Trophoblast cell (in vitro differentiated cells and primary cell): ENCODE results near the gene ADCY5.

Experiments
- DNase-seq, 2 donors: peaks; one replicate each; pipeline ENCODE4 v3.0.0-alpha.2; 2016
- H2AFZ ChIP-seq: 2 replicates; pipeline ENCODE4 v1.6.1; 2013; ENCODE audit warnings: low read length, moderate library complexity, mild to moderate bottlenecking; ENCODE audit not compliant: insufficient read depth, poor library complexity
- H2AK5ac ChIP-seq: 2 replicates; pipeline ENCODE4 v1.6.1; 2013; ENCODE audit warnings: mild to moderate bottlenecking, low read length
- H2BK120ac ChIP-seq: 2 replicates; pipeline ENCODE4 v1.6.1; 2013; ENCODE audit warnings: low read length, mild to moderate bottlenecking, moderate library complexity; ENCODE audit not compliant: insufficient read depth, poor library complexity
- H2BK12ac ChIP-seq: 2 replicates; pipeline ENCODE4 v1.6.1; 2013; ENCODE audit warnings: mild to moderate bottlenecking, low read length, moderate library complexity
- H2BK5ac ChIP-seq: 2 replicates; pipeline ENCODE4 v1.6.1; 2013; ENCODE audit warnings: low read length, low read depth, moderate library complexity, mild to moderate bottlenecking; ENCODE audit not compliant: poor library complexity
- H3K14ac ChIP-seq: 2 replicates; pipeline ENCODE4 v1.6.1; 2013; ENCODE audit warnings: mild to moderate bottlenecking, low read length
- H3K18ac ChIP-seq: 2 replicates; pipeline ENCODE4 v1.6.1; 2013; ENCODE audit warnings: mild to moderate bottlenecking, low read length
- H3K23ac ChIP-seq: 2 replicates; pipeline ENCODE4 v1.6.1; 2013; ENCODE audit warnings: low read length
- H3K27ac ChIP-seq: 2 replicates; pipeline ENCODE4 v1.5.1; 2013; ENCODE audit warnings: low read depth, mild to moderate bottlenecking, inconsistent platforms, low read length, moderate library complexity
- H3K27me3 ChIP-seq: 2 replicates; pipeline ENCODE4 v1.6.1; 2013; ENCODE audit warnings: inconsistent platforms, mild to moderate bottlenecking, low read length, moderate library complexity; ENCODE audit not compliant: insufficient read depth
- H3K36me3 ChIP-seq, 2 experiments: 1 replicate in 1 of 2; 2 replicates in 1 of 2; pipeline ENCODE4 v1.6.1; 2013; ENCODE audit warnings: low read length in 2 of 2, mild to moderate bottlenecking in 2 of 2, moderate library complexity in 1 of 2; ENCODE audit not compliant: insufficient read depth in 2 of 2, control insufficient read depth in 1 of 2
- H3K4ac ChIP-seq: 2 replicates; pipeline ENCODE4 v1.6.1; 2013; ENCODE audit warnings: low read depth, mild to moderate bottlenecking, low read length, moderate library complexity
- H3K4me1 ChIP-seq, 2 experiments: 1 replicate in 1 of 2; 2 replicates in 1 of 2; pipeline ENCODE4 v1.6.1; 2013; ENCODE audit warnings: low read length in 2 of 2, mild to moderate bottlenecking in 2 of 2, moderate library complexity in 1 of 2; ENCODE audit not compliant: insufficient read depth in 2 of 2, control insufficient read depth in 1 of 2
- H3K4me2 ChIP-seq: 2 replicates; pipeline ENCODE4 v1.6.1; 2013; ENCODE audit warnings: inconsistent platforms, mild to moderate bottlenecking, low read length, moderate library complexity
- H3K4me3 ChIP-seq: 2 replicates; pipeline ENCODE4 v1.5.1; 2013; ENCODE audit warnings: mild to moderate bottlenecking, low read depth, low read length, inconsistent platforms
- H3K79me1 ChIP-seq: one replicate; pipeline ENCODE4 v1.6.1; 2013; ENCODE audit warnings: low read length
- H3K79me2 ChIP-seq: 2 replicates; pipeline ENCODE4 v1.6.1; 2013; ENCODE audit warnings: low read length, mild to moderate bottlenecking; ENCODE audit not compliant: control insufficient read depth, insufficient read depth, poor library complexity
- H3K9ac ChIP-seq: 2 replicates; pipeline ENCODE4 v1.6.1; 2013; ENCODE audit warnings: mild to moderate bottlenecking, low read length
- H3K9me3 ChIP-seq: 2 replicates; pipeline ENCODE4 v1.6.1; 2013; ENCODE audit warnings: low read depth, mild to moderate bottlenecking, control low read depth, inconsistent platforms, low read length; ENCODE audit not compliant: insufficient read depth
- H4K12ac ChIP-seq: 2 replicates; pipeline ENCODE4 v1.6.1; 2013; ENCODE audit warnings: low read depth, mild to moderate bottlenecking, low read length, moderate library complexity
- H4K8ac ChIP-seq: 2 replicates; pipeline ENCODE4 v1.6.1; 2013; ENCODE audit warnings: low read depth, mild to moderate bottlenecking, low read length, moderate library complexity
- H4K91ac ChIP-seq: one replicate; pipeline ENCODE4 v1.6.1; 2013; ENCODE audit warnings: low read depth, mild to moderate bottlenecking, low read length, moderate library complexity
- WGBS: extraction: QIAGEN DNeasy Blood & Tissue Kit; methylation state at CpG from one replicate; pipeline ENCODE4 v1.1.7; 2013; ENCODE audit warnings: missing lambda C conversion rate; ENCODE audit not compliant: insufficient read length, insufficient coverage; ENCODE audit errors: extremely low coverage; 5-methylcytosine and 5-hydroxymethylcytosine counted together

ADCY5 gene

DNA sequence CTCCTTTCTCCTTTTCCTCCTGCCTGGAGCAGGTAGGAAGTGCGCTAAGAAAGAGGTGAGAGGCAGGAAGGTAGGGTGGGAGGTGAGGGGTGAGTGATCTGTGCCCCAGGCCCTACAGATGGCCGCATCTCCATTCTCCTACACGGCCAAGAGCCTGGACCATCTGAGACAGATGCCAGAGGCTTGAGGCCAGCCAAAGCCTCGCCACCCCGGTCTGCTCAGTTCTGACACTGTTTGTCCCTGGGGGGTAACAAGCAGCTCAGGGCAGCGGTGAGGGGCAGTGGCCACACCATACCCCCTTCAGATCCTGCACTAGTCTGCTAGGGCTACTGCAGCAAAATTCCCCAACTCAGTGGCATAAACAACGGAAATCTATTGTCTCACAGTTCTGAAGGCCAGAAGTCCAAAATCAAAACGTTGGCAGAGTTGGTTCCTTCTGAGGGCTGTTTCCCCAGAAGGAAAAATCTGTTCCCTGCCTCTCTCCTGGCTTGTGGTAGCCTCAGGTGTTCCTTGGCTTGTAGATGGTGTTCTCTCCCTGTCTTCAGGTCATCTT, 28.4 kb downstream of the ADCY5 start:
- Histone ChIP-seq H4K12ac (no peak overlapping the region), H3K23ac (no peak overlapping the region), H3K9me3 (no peaks in the 10 kb centered on the region), H3K27me3 (no peaks in the 10 kb centered on the region), H3K4me3 (no peak overlapping the region), H3K14ac (no peak overlapping the region), H3K4me2 (no peak overlapping the region), H2BK5ac (no peak overlapping the region), H3K4ac (no peak overlapping the region), H3K79me2 (no peaks in the 10 kb centered on the region), H3K18ac (no peak overlapping the region), H4K91ac (no peak overlapping the region), H3K4me1 (no peaks in the 10 kb centered on the region), H2AK5ac (no peak overlapping the region), H3K9ac (no peak overlapping the region), H3K27ac (no peak overlapping the region), H2AFZ (no peak overlapping the region), H4K8ac (no peak overlapping the region), H2BK12ac (no peak overlapping the region), H3K36me3 (no peaks in the 10 kb centered on the region), H2BK120ac (no peak overlapping the region), H3K79me1 (no peaks in the 10 kb centered on the region)
- no peak for DNase-seq
- WGBS = no CpG with 5 or more reads among the region's 8 CpGs

DNA sequence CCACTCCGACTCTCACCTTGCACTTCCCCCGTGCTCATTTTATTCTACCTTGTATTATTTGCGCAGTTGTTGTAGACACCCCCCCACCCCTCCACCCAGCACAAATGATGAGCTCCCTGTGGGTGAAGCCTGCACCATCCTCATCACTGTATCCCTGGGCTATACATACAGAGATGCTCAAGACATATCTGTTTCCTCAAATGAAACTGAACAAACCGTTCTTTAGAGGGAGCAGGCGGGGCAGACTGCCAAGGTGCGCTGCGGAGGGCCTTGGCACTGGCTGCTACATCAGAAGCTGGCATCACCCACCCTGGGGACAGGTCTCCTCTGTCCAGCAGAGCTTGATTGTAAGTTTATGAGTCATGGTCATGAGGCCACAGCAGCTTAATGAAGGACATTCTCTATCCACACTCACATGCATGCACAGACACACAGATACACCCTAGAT, 29.0 kb downstream of the ADCY5 start:
- H3K9me3 ChIP-seq = no peaks in the 10 kb centered on the region
- H4K12ac ChIP-seq = no peak overlapping the region
- DNase-seq = no peak
- no peak overlapping the region for H2BK120ac ChIP-seq
- no peak overlapping the region for H3K23ac ChIP-seq
- no peak overlapping the region for H3K27ac ChIP-seq
- H4K8ac ChIP-seq = no peak overlapping the region
- H3K27me3 ChIP-seq = no peaks in the 10 kb centered on the region
- no peak overlapping the region for H3K18ac ChIP-seq
- no peaks in the 10 kb centered on the region for H3K4me1 ChIP-seq
- H3K4ac ChIP-seq = no peak overlapping the region
- H3K4me2 ChIP-seq = no peak overlapping the region
- no peak overlapping the region for H2AFZ ChIP-seq
- no peak overlapping the region for H3K4me3 ChIP-seq
- H2BK5ac ChIP-seq = no peak overlapping the region
- no CpG with 5 or more reads among the region's 7 CpGs for WGBS
- no peak overlapping the region for H2AK5ac ChIP-seq
- no peaks in the 10 kb centered on the region for H3K36me3 ChIP-seq
- no peak overlapping the region for H2BK12ac ChIP-seq
- no peak overlapping the region for H4K91ac ChIP-seq
- no peaks in the 10 kb centered on the region for H3K79me2 ChIP-seq
- H3K79me1 ChIP-seq = no peaks in the 10 kb centered on the region
- no peak overlapping the region for H3K9ac ChIP-seq
- H3K14ac ChIP-seq = no peak overlapping the region

DNA sequence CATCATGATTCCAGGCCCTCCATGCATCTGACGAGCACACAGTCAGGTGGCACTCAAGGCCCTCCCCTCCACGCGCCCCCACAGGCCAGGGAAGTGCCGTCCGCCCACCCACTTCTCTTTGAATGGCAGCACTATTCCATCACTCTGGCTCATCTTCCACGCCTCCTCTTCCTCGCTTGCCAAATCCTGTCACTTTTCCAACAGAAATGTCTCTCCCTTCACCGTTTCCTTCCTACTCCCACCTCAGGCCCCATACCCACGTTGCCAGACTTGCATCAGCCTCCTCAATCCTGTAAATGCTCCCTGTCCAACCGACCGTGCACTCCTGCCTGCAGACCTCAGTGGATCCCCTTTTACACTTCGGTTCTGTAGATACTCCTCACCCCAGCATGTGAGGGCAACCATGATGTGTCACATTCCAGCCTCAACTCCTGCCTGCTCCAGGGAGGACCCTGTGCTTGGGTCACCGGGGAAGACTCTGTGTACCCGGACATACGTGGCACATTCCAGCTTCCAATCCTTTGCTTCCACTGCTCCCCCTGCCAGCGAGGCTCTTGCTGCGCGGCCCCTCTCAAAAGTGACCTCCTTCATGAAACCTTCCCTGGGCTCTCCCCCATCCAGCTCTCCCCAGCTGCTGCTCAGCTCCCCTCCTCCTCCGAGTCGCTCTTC, 29.6 kb downstream of the ADCY5 start:
- no peak overlapping the region for H3K27ac ChIP-seq
- H3K27me3 ChIP-seq = no peaks in the 10 kb centered on the region
- H3K9ac ChIP-seq = no peak overlapping the region
- no peak overlapping the region for H3K4me3 ChIP-seq
- H3K79me2 ChIP-seq = no peaks in the 10 kb centered on the region
- H4K12ac ChIP-seq = no peak overlapping the region
- DNase-seq = no peak
- no peaks in the 10 kb centered on the region for H3K4me1 ChIP-seq
- no CpG with 5 or more reads among the region's 20 CpGs for WGBS
- H3K9me3 ChIP-seq = no peaks in the 10 kb centered on the region
- H3K36me3 ChIP-seq = no peaks in the 10 kb centered on the region
- no peak overlapping the region for H3K14ac ChIP-seq
- H2AFZ ChIP-seq = no peak overlapping the region
- no peaks in the 10 kb centered on the region for H3K79me1 ChIP-seq
- H2BK12ac ChIP-seq = no peak overlapping the region
- H2BK5ac ChIP-seq = no peak overlapping the region
- no peak overlapping the region for H4K8ac ChIP-seq
- no peak overlapping the region for H3K18ac ChIP-seq
- H4K91ac ChIP-seq = no peak overlapping the region
- no peak overlapping the region for H2AK5ac ChIP-seq
- no peak overlapping the region for H3K23ac ChIP-seq
- no peak overlapping the region for H2BK120ac ChIP-seq
- no peak overlapping the region for H3K4ac ChIP-seq
- H3K4me2 ChIP-seq = no peak overlapping the region

DNA sequence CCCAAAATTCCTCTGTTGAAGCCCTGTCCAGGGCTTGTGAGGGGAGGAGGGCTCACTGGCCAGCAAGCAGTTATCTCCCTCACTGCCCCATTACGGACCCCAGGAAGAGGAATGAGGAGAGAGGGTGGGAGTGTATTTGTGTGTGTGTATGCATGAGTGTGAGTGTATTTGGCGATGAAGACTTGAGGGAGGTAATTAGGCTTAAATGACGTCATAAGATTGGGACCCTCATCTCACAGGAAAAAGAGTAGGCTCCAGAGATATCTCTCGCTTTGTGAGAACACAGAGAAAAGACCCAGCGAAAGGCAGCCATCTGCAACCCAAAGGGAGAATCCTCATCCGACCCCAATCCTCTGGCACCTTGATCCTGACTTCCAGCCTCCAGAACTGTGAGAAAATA, 32.2 kb downstream of the ADCY5 start:
- no peak overlapping the region for H2BK12ac ChIP-seq
- no peaks in the 10 kb centered on the region for H3K79me1 ChIP-seq
- H4K8ac ChIP-seq = no peak overlapping the region
- no peak overlapping the region for H3K4ac ChIP-seq
- no peaks in the 10 kb centered on the region for H3K9me3 ChIP-seq
- H3K4me1 ChIP-seq = no peaks in the 10 kb centered on the region
- H3K14ac ChIP-seq = no peak overlapping the region
- no peak overlapping the region for H3K23ac ChIP-seq
- no peak overlapping the region for H3K18ac ChIP-seq
- H3K79me2 ChIP-seq = no peaks in the 10 kb centered on the region
- H3K4me3 ChIP-seq = no peak overlapping the region
- no peak overlapping the region for H2AK5ac ChIP-seq
- no peak overlapping the region for H2BK120ac ChIP-seq
- no peak overlapping the region for H3K9ac ChIP-seq
- H3K36me3 ChIP-seq = no peaks in the 10 kb centered on the region
- no peaks in the 10 kb centered on the region for H3K27me3 ChIP-seq
- no peak overlapping the region for H2BK5ac ChIP-seq
- no peak overlapping the region for H4K91ac ChIP-seq
- no peak overlapping the region for H3K27ac ChIP-seq
- H3K4me2 ChIP-seq = no peak overlapping the region
- DNase-seq = no peak
- 100% methylated on average over 1 of the region's 6 CpGs for WGBS
- H4K12ac ChIP-seq = no peak overlapping the region
- no peak overlapping the region for H2AFZ ChIP-seq
